Upper lobe of left lung (tissue), 6 donors: ENCODE data around the gene USP6NL. TPM values are rescaled to one million over a fixed set of nuclear protein-coding genes. Genes with fewer than 3 reads are reported as not detected.

ENCODE experiments used
- ATAC-seq, 2 donors: fragments of 200-7000 bp; cut with Tn5 transposase; one replicate each; pipeline ENCODE4 v1.9.1; 2022; ENCODE audit warnings: mild to moderate bottlenecking in 2 of 2, moderate library complexity in 2 of 2; ENCODE audit not compliant: low FRiP score in 2 of 2
- DNase-seq, 2 donors: peaks; one replicate each; pipeline ENCODE4 v3.0.0-alpha.2; 2019 to 2020
- H3K27ac ChIP-seq, 4 donors: fragments of 200-600 bp; sonication (generic); one replicate each; pipeline ENCODE4 v1.5.1; 2016 to 2019
- H3K27me3 ChIP-seq, 4 donors: fragments of 200-600 bp; sonication (generic); one replicate each; pipeline ENCODE4 v1.5.1; 2017 to 2019
- H3K36me3 ChIP-seq, 4 donors: fragments of 200-600 bp; sonication (generic); one replicate each; pipeline ENCODE4 v1.5.1; 2016 to 2019
- H3K4me1 ChIP-seq, 4 donors: fragments of 200-600 bp; sonication (generic); one replicate each; pipeline ENCODE4 v1.5.1; 2018 to 2019
- H3K4me3 ChIP-seq, 4 donors: fragments of 200-600 bp; sonication (generic); one replicate each; pipeline ENCODE4 v1.5.1; 2017 to 2019; ENCODE audit warnings: mild to moderate bottlenecking in 2 of 4, moderate library complexity in 1 of 4
- H3K9me3 ChIP-seq, 4 donors: fragments of 200-600 bp; sonication (generic); one replicate each; pipeline ENCODE4 v1.5.1; 2018 to 2019
- CTCF ChIP-seq, 6 experiments: fragments of 450-650 bp in 4 of 6; fragments of 200-600 bp in 2 of 6; sonication (generic) in 2 of 6; IDR thresholded peaks; one replicate each; pipeline ENCODE4 v1.5.1; 2016 to 2019; ENCODE audit warnings: antibody characterized with exemption in 6 of 6
- EP300 ChIP-seq, 4 donors: sonication (generic); formaldehyde crosslinking; IDR thresholded peaks; one replicate each; pipeline ENCODE4 v1.5.1; 2017; ENCODE audit warnings: antibody characterized with exemption in 4 of 4, control low read depth in 2 of 4
- POLR2A ChIP-seq, 4 donors: fragments of 450-650 bp; IDR thresholded peaks; one replicate each; pipeline ENCODE4 v1.5.1; 2016 to 2017; ENCODE audit warnings: antibody characterized with exemption in 4 of 4, mild to moderate bottlenecking in 2 of 4
- POLR2AphosphoS5 ChIP-seq, 2 donors: sonication (generic); formaldehyde crosslinking; IDR thresholded peaks; one replicate each; pipeline ENCODE4 v1.5.1; 2017; ENCODE audit warnings: antibody characterized with exemption in 2 of 2
- WGBS, 2 donors: methylation state at CpG; one replicate each; pipeline ENCODE4 v1.1.5; 2017 to 2018; 5-methylcytosine and 5-hydroxymethylcytosine counted together
- total RNA-seq, 6 donors: library from RNA; depleted of rRNA in 4 of 6; stranded (reverse); fragments of >200 nt in 4 of 6; gene quantifications; one replicate each; pipeline versions ENCODE4 v1.1.0 to v1.2.1, GENCODE V29; 2016 to 2021
- donor health status: DM: no; HTN: no; CAD: no; lungs with moderate emphysema.
- donor health status: DM: no; HTN: yes; CAD: no; lungs with severe emphysema.

The USP6NL gene
- total RNA-seq, 6 donors from 2014 or later = 16.4 to 28.6 (median 21.8) TPM

DNA sequence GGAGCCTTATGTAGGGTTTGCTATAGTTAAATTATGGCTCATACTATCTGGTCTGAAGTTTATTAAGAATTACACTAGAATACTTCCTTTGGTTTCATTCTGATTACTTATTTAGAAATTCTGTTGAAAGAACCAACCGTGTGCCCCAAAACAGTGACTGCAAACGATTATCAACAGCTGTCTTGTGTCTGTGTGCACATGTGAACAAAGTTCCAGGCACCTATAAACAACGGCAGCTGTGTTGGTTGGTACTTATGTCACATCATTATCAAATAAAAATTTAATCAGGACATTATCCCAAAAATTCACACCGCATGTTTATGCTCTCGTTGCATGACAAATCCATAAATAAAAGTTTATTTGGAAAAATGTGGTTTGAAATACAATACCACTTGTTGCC lies 80.6 kb downstream of the USP6NL start:
- Histone ChIP-seq H3K4me3 (no peak overlapping the region), H3K4me1 (peaks cover 12 to 18% (median 15%) of the 10 kb centered on the region in 4 donors), H3K27ac (no peak overlapping the region), H3K9me3 (no peaks in the 10 kb centered on the region), H3K36me3 (peaks cover 0 to under 1% (median 0%) of the 10 kb centered on the region in 4 donors), H3K27me3 (no peaks in the 10 kb centered on the region)
- no peak for TF ChIP-seq EP300 (IDR thresholded peaks at IDR 0.05)
- no peak for TF ChIP-seq POLR2A (IDR thresholded peaks at IDR 0.05)
- no peak for TF ChIP-seq POLR2AphosphoS5 (IDR thresholded peaks at IDR 0.05)
- no peak for TF ChIP-seq CTCF (IDR thresholded peaks at IDR 0.05)
- DNase-seq (no peak), ATAC-seq (no peak)
- 65 to 73% methylated on average over 5 of the region's 5 CpGs for WGBS, 2 donors

DNA sequence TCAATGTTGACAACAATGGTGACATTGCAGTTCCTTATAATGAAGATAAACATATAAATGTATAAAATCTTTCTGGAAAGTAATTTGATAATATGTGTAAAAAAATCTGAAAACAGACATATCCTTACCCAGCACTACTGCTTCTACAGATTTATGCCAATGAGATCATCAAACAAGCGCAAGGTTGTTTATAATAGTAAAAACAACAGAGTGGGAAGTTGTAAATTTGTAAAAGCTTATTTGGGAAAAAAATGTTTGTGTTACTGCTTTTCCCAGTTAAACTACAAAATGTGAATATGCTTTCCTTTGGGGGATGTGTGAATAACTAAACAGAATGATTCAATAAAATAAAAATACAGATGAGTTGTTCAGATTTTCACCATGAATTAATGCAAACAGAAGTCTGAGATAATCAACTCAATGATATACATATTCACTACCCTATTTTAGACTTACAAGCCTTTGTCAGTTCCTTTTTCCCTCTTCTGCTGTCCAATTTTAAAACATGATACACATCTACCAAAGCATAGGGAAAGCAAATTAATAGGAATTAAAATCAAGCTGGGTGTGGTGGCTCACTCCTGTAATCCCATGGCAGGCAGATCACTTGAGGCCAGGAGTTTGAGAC lies 82.1 kb downstream of the USP6NL start:
- TF ChIP-seq EP300 (IDR thresholded peaks at IDR 0.05) (no peak), POLR2A (IDR thresholded peaks at IDR 0.05) (no peak)
- H3K4me3 ChIP-seq = no peak overlapping the region
- no peaks in the 10 kb centered on the region for H3K27me3 ChIP-seq
- 55 to 66% methylated on average over 1 of the region's 1 CpG for WGBS, 2 donors
- no peaks in the 10 kb centered on the region for H3K9me3 ChIP-seq
- H3K27ac ChIP-seq = no peak overlapping the region
- ATAC-seq (no peak), DNase-seq (no peak)
- peaks cover 12 to 19% (median 15%) of the 10 kb centered on the region in 4 donors for H3K4me1 ChIP-seq
- peaks cover 0 to 4% (median 0%) of the 10 kb centered on the region in 4 donors for H3K36me3 ChIP-seq

GRCh38 chr10:11528286-11528685 lies 83.2 kb downstream of the USP6NL start:
- Histone ChIP-seq H3K9me3 (no peaks in the 10 kb centered on the region), H3K4me1 (peaks cover 13 to 19% (median 15%) of the 10 kb centered on the region in 4 donors), H3K36me3 (peaks cover 0 to 4% (median 0%) of the 10 kb centered on the region in 4 donors), H3K4me3 (no peak overlapping the region), H3K27me3 (no peaks in the 10 kb centered on the region), H3K27ac (peak overlapping the region in 1 of 4 donors; percentile 55)
- DNase-seq (no peak), ATAC-seq (no peak)
- TF ChIP-seq CTCF (IDR thresholded peaks at IDR 0.05) = no peak
- TF ChIP-seq EP300 (IDR thresholded peaks at IDR 0.05) = no peak
- no peak for TF ChIP-seq POLR2A (IDR thresholded peaks at IDR 0.05)
- no peak for TF ChIP-seq POLR2AphosphoS5 (IDR thresholded peaks at IDR 0.05)
- WGBS, 2 donors = 79 to 81% methylated on average over 3 of the region's 3 CpGs

- H3K27ac ChIP-seq = peak overlapping the region in 2 of 4 donors; percentile 55 to 57
- ATAC-seq (no peak), DNase-seq (no peak)
- H3K27me3 ChIP-seq = no peaks in the 10 kb centered on the region
- WGBS, 2 donors = 11 to 15% methylated on average over 4 of the region's 4 CpGs
- peak overlapping the region in 1 of 4 donors; percentile 13 for H3K4me3 ChIP-seq
- TF ChIP-seq CTCF (IDR thresholded peaks at IDR 0.05) = no peak
- TF ChIP-seq POLR2A (IDR thresholded peaks at IDR 0.05) = no peak
- TF ChIP-seq POLR2AphosphoS5 (IDR thresholded peaks at IDR 0.05) = no peak
- no peak for TF ChIP-seq EP300 (IDR thresholded peaks at IDR 0.05)
- peaks cover 13 to 20% (median 18%) of the 10 kb centered on the region in 4 donors for H3K4me1 ChIP-seq
- H3K9me3 ChIP-seq = no peaks in the 10 kb centered on the region
- peaks cover 0 to 4% (median 0%) of the 10 kb centered on the region in 4 donors for H3K36me3 ChIP-seq
Observed at GRCh38 chr10:11527691-11528255, 83.7 kb downstream of the USP6NL start.

- no peak overlapping the region for H3K27ac ChIP-seq
- no peak for TF ChIP-seq POLR2A (IDR thresholded peaks at IDR 0.05)
- no peak for TF ChIP-seq EP300 (IDR thresholded peaks at IDR 0.05)
- TF ChIP-seq CTCF (IDR thresholded peaks at IDR 0.05) = no peak
- TF ChIP-seq POLR2AphosphoS5 (IDR thresholded peaks at IDR 0.05) = no peak
- ATAC-seq = no peak
Observed at GRCh38 chr10:11527068-11527467, 84.4 kb downstream of the USP6NL start.

More at GRCh38 chr10:11527068-11527467, 84.4 kb downstream of the USP6NL start:
- Histone ChIP-seq H3K9me3 (no peaks in the 10 kb centered on the region), H3K4me1 (peaks cover 20 to 27% (median 22%) of the 10 kb centered on the region in 4 donors), H3K27me3 (no peaks in the 10 kb centered on the region), H3K4me3 (no peak overlapping the region), H3K36me3 (peaks cover 0 to 4% (median 0%) of the 10 kb centered on the region in 4 donors)
- WGBS, 2 donors = 91 to 93% methylated on average over 4 of the region's 4 CpGs
- no peak for DNase-seq
